Dermis blood vessel endothelial cell (primary cell): Measurements from ENCODE around the gene FUT2. TPM values are rescaled to one million over a fixed set of nuclear protein-coding genes. Genes with fewer than 3 reads are reported as not detected.

Experiments used
- DNase-seq: peaks from one replicate; pipeline ENCODE4 v3.0.0; 2010
- total RNA-seq: library from RNA; depleted of rRNA; stranded (reverse); fragments of >200 nt; gene quantifications from 2 replicates; pipeline ENCODE4 v1.2.3, GENCODE V29; 2014

Gene FUT2
- total RNA-seq, 1 donor from 2014 or later, result not detected

DNA sequence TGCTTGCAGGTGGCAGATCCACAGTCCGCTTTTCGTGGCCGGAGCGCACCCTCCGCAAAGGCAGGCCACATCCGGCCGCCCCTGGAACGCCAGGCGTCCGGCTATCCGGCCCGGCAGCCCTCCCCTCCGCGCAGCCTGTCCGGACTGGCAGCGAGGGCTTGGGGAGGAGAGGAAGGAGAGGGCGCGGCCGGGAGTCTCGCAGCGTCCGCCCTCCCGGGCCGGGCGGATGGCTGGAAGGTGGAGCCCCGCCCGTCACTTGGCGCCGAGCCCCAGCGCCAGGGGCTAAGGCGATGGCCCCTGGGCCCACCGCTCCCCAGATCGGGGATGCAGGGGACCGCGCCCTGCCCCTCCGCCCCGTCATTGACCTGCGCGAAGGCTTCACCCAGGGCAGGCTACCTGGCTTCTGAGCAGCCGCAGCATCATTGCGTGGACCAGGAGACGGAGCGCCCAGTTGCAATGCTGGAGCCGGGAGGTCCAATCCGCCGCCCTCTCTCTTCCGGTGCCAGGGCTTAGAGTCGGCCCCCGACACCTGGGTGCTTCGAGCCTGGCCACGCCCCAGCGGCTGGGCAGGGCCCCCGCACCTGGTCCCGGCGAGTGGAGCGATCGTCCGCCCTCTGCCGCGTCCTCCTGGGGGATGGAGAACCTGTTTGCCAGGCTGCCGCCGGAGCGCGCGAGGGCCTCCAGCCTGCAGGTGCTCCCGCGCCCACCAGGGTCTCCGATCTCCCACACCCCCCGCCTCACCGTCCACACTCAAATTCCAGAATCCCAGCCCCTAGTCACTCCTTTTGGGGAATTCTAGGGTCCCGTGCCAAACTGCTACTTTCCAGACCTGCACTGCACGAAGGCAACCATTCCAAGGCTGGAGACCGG is 57.0 kb downstream of the FUT2 start, which contains the start of gene FUT1:
TSS of gene FUT1 (minus strand) at position 146 of the 870 bp plus-strand sequence. CDS start 1,360 bp downstream, outside the sequence.
- DNase-seq, result peak; percentile 55

DNA sequence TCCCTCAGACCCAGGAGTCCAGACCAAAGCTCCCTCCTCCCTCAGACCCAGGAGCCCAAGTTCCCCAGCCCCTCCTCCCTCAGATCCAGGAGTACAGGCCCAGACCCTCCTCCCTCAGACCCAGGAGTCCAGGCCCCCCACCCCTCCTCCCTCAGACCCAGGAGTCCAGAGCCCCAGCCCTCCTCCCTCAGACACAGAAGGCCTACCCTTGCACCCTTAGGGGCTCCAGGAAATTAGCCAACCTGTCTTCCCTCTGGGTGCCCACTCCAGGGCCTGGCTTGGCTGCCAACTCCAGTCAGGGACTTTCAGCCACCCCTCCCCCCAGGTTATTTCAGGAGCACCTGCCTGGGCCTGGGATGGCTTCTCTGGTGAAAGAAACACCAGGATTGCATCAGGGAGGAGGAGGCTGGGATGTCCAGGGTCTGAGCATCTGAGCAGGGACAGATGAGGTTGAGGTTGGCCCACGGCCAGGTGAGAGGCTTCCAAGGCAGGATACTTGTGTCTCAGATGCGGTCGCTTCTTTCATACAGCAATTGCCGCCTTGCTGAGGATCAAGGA is 59.4 kb downstream of the FUT2 start, which contains the start of gene FGF21:
TSS of gene FGF21 (plus strand) at position 441 of the 558 bp plus-strand sequence. CDS start 713 bp downstream, outside the sequence.
- DNase-seq, result no peak

Other genes starting within 250 kb of the FUT2 start
- 41.4 and 57.9 TPM in 2 replicates for gene GRWD1, start 250.0 kb upstream of the FUT2 start, total RNA-seq
- gene KCNJ14, start 240.4 kb upstream of the FUT2 start, total RNA-seq, result 0.33 and 0.51 TPM in 2 replicates
- 63.1 and 89.0 TPM in 2 replicates for gene CYTH2, start 226.6 kb upstream of the FUT2 start, total RNA-seq
- gene LMTK3, start 184.1 kb upstream of the FUT2 start, total RNA-seq, result 0.14 TPM in 1 of 2 replicates, not detected in the other
- 0.42 TPM in 1 of 2 replicates, not detected in the other for gene SULT2B1, start 143.8 kb upstream of the FUT2 start, total RNA-seq
- gene SPACA4, start 89.2 kb upstream of the FUT2 start, total RNA-seq, result not detected in 2 replicates
- gene FAM83E, start 80.9 kb upstream of the FUT2 start, total RNA-seq, result 0.51 TPM in 1 of 2 replicates, not detected in the other
- 1,626 and 2,230 TPM in 2 replicates for gene RPL18, start 76.8 kb upstream of the FUT2 start, total RNA-seq
- 8.8 and 12.6 TPM in 2 replicates for gene SPHK2, start 76.5 kb upstream of the FUT2 start, total RNA-seq
- 1.6 and 3.1 TPM in 2 replicates for gene DBP, start 58.6 kb upstream of the FUT2 start, total RNA-seq
- gene CA11, start 49.8 kb upstream of the FUT2 start, total RNA-seq, result 1.7 and 4.8 TPM in 2 replicates
- 0.05 TPM in 1 of 2 replicates, not detected in the other for gene NTN5, start 23.0 kb upstream of the FUT2 start, total RNA-seq
- 0.09 and 0.51 TPM in 2 replicates for gene MAMSTR, start 23.8 kb downstream of the FUT2 start, total RNA-seq
- 130 and 154 TPM in 2 replicates for gene RASIP1, start 44.6 kb downstream of the FUT2 start, total RNA-seq
- 0.17 and 0.28 TPM in 2 replicates for gene IZUMO1, start 50.9 kb downstream of the FUT2 start, total RNA-seq
- 8.1 and 10.9 TPM in 2 replicates for gene FUT1, start 56.7 kb downstream of the FUT2 start, total RNA-seq
- not detected in 2 replicates for gene FGF21, start 59.6 kb downstream of the FUT2 start, total RNA-seq
- gene BCAT2, start 115.1 kb downstream of the FUT2 start, total RNA-seq, result 40.7 and 56.7 TPM in 2 replicates
- 1.5 and 8.0 TPM in 2 replicates for gene HSD17B14, start 140.5 kb downstream of the FUT2 start, total RNA-seq
- 2.6 and 6.5 TPM in 2 replicates for gene PLEKHA4, start 172.6 kb downstream of the FUT2 start, total RNA-seq
- gene PPP1R15A, start 176.4 kb downstream of the FUT2 start, total RNA-seq, result 39.2 and 59.6 TPM in 2 replicates
- 0.34 TPM in 1 of 2 replicates, not detected in the other for gene TULP2, start 202.8 kb downstream of the FUT2 start, total RNA-seq
- gene NUCB1, start 204.3 kb downstream of the FUT2 start, total RNA-seq, result 167 and 333 TPM in 2 replicates
- gene DHDH, start 237.7 kb downstream of the FUT2 start, total RNA-seq, result not detected in 2 replicates